Measurements from ENCODE around the gene ZNF786.
"Not testable (repeated sequence)": the region's sequence is repeated elsewhere in the genome, so short reads cannot be mapped to it uniquely, and the experiment has no call there.

Gene ZNF786

GRCh38 chr7:149070372-149071125, 20.0 kb downstream of the ZNF786 start:
- H3K4me1 ChIP-seq (ENCODE audit: insufficient read depth, low read length), result 0 out of 2 replicates have a peak, but pooled peaks cover 5% of the 10 kb centered on the region
- H3K9me3 ChIP-seq (ENCODE audit: control insufficient read depth, insufficient read depth, low read length), result no peaks in the 10 kb centered on the region
- no peak overlapping the region; the same call in 1 of the 2 replicates for H3K9ac ChIP-seq (ENCODE audit: low read depth, low read length)
- H3K36me3 ChIP-seq (ENCODE audit: insufficient read depth, low read length), result peaks cover 15% of the 10 kb centered on the region; the same call in 1 of the 2 replicates

GRCh38 chr7:149067869-149068268, 22.6 kb downstream of the ZNF786 start:
- Histone ChIP-seq H3K4me1 (ENCODE audit: insufficient read depth, low read length) (0 out of 2 replicates have a peak, but pooled peaks cover 5% of the 10 kb centered on the region), H3K36me3 (ENCODE audit: insufficient read depth, low read length) (peaks cover 15% of the 10 kb centered on the region; the same call in 1 of the 2 replicates), H3K9ac (ENCODE audit: low read depth, low read length) (no peak overlapping the region), H3K9me3 (ENCODE audit: control insufficient read depth, insufficient read depth, low read length) (no peaks in the 10 kb centered on the region)

GRCh38 chr7:149063476-149063875, 27.0 kb downstream of the ZNF786 start:
- Histone ChIP-seq H3K9ac (ENCODE audit: low read depth, low read length) (no peak overlapping the region), H3K4me1 (ENCODE audit: insufficient read depth, low read length) (no peaks in the 10 kb centered on the region), H3K36me3 (ENCODE audit: insufficient read depth, low read length) (no peaks in the 10 kb centered on the region), H3K9me3 (ENCODE audit: control insufficient read depth, insufficient read depth, low read length) (no peaks in the 10 kb centered on the region)

- H3K9me3 ChIP-seq (ENCODE audit: control insufficient read depth, insufficient read depth, low read length); H3K9ac ChIP-seq (ENCODE audit: low read depth, low read length); H3K4me1 ChIP-seq (ENCODE audit: insufficient read depth, low read length); H3K36me3 ChIP-seq (ENCODE audit: insufficient read depth, low read length): not testable (repeated sequence)
Measured at GRCh38 chr7:149062217-149062899, 28.2 kb downstream of the ZNF786 start.

- H3K9ac ChIP-seq (ENCODE audit: low read depth, low read length), result no peak overlapping the region
- H3K36me3 ChIP-seq (ENCODE audit: insufficient read depth, low read length), result no peaks in the 10 kb centered on the region
- no peaks in the 10 kb centered on the region for H3K4me1 ChIP-seq (ENCODE audit: insufficient read depth, low read length)
- H3K9me3 ChIP-seq (ENCODE audit: control insufficient read depth, insufficient read depth, low read length), result no peaks in the 10 kb centered on the region
Measured at GRCh38 chr7:149060156-149060555, 30.4 kb downstream of the ZNF786 start.

GRCh38 chr7:149053885-149054284, 36.6 kb downstream of the ZNF786 start:
- Histone ChIP-seq H3K9ac (ENCODE audit: low read depth, low read length) (no peak overlapping the region), H3K36me3 (ENCODE audit: insufficient read depth, low read length) (no peaks in the 10 kb centered on the region), H3K9me3 (ENCODE audit: control insufficient read depth, insufficient read depth, low read length) (peaks cover 2% of the 10 kb centered on the region; the same call in 1 of the 2 replicates), H3K4me1 (ENCODE audit: insufficient read depth, low read length) (no peaks in the 10 kb centered on the region)

GRCh38 chr7:149053384-149053783, 37.1 kb downstream of the ZNF786 start:
- Histone ChIP-seq H3K4me1 (ENCODE audit: insufficient read depth, low read length) (no peaks in the 10 kb centered on the region), H3K36me3 (ENCODE audit: insufficient read depth, low read length) (no peaks in the 10 kb centered on the region), H3K9ac (ENCODE audit: low read depth, low read length) (no peak overlapping the region), H3K9me3 (ENCODE audit: control insufficient read depth, insufficient read depth, low read length) (peaks cover 2% of the 10 kb centered on the region; the same call in 1 of the 2 replicates)

- Histone ChIP-seq H3K9me3 (ENCODE audit: control insufficient read depth, insufficient read depth, low read length) (peaks cover 2% of the 10 kb centered on the region; the same call in 1 of the 2 replicates), H3K36me3 (ENCODE audit: insufficient read depth, low read length) (no peaks in the 10 kb centered on the region), H3K9ac (ENCODE audit: low read depth, low read length) (no peak overlapping the region), H3K4me1 (ENCODE audit: insufficient read depth, low read length) (no peaks in the 10 kb centered on the region)
Measured at GRCh38 chr7:149050941-149051340, 39.6 kb downstream of the ZNF786 start.

- Histone ChIP-seq H3K4me1 (ENCODE audit: insufficient read depth, low read length) (no peaks in the 10 kb centered on the region), H3K9ac (ENCODE audit: low read depth, low read length) (no peak overlapping the region), H3K36me3 (ENCODE audit: insufficient read depth, low read length) (no peaks in the 10 kb centered on the region), H3K9me3 (ENCODE audit: control insufficient read depth, insufficient read depth, low read length) (peaks cover 2% of the 10 kb centered on the region; the same call in 1 of the 2 replicates)
Measured at GRCh38 chr7:149048805-149049204, 41.7 kb downstream of the ZNF786 start.

GRCh38 chr7:149046416-149046815, 44.1 kb downstream of the ZNF786 start:
- H3K9me3 ChIP-seq (ENCODE audit: control insufficient read depth, insufficient read depth, low read length), result peaks cover 2% of the 10 kb centered on the region; the same call in 1 of the 2 replicates
- H3K4me1 ChIP-seq (ENCODE audit: insufficient read depth, low read length), result no peaks in the 10 kb centered on the region
- H3K9ac ChIP-seq (ENCODE audit: low read depth, low read length), result no peak overlapping the region
- no peaks in the 10 kb centered on the region for H3K36me3 ChIP-seq (ENCODE audit: insufficient read depth, low read length)

- peaks cover under 1% of the 10 kb centered on the region; the same call in 1 of the 2 replicates for H3K9me3 ChIP-seq (ENCODE audit: control insufficient read depth, insufficient read depth, low read length)
- H3K9ac ChIP-seq (ENCODE audit: low read depth, low read length), result no peak overlapping the region
- no peaks in the 10 kb centered on the region for H3K4me1 ChIP-seq (ENCODE audit: insufficient read depth, low read length)
- no peaks in the 10 kb centered on the region for H3K36me3 ChIP-seq (ENCODE audit: insufficient read depth, low read length)
Measured at GRCh38 chr7:149043936-149044335, 46.6 kb downstream of the ZNF786 start.

- 0 out of 2 replicates have a peak, but pooled peaks cover 5% of the 10 kb centered on the region for H3K9me3 ChIP-seq (ENCODE audit: control insufficient read depth, insufficient read depth, low read length)
- no peaks in the 10 kb centered on the region for H3K4me1 ChIP-seq (ENCODE audit: insufficient read depth, low read length)
- H3K36me3 ChIP-seq (ENCODE audit: insufficient read depth, low read length), result no peaks in the 10 kb centered on the region
- no peak overlapping the region for H3K9ac ChIP-seq (ENCODE audit: low read depth, low read length)
Measured at GRCh38 chr7:149041350-149041749, 49.2 kb downstream of the ZNF786 start.

GRCh38 chr7:149038641-149039040, 51.9 kb downstream of the ZNF786 start:
- H3K4me1 ChIP-seq (ENCODE audit: insufficient read depth, low read length); H3K36me3 ChIP-seq (ENCODE audit: insufficient read depth, low read length); H3K9me3 ChIP-seq (ENCODE audit: control insufficient read depth, insufficient read depth, low read length); H3K9ac ChIP-seq (ENCODE audit: low read depth, low read length): not testable (repeated sequence)

GRCh38 chr7:149036676-149037075, 53.8 kb downstream of the ZNF786 start:
- no peaks in the 10 kb centered on the region for H3K4me1 ChIP-seq (ENCODE audit: insufficient read depth, low read length)
- no peaks in the 10 kb centered on the region for H3K36me3 ChIP-seq (ENCODE audit: insufficient read depth, low read length)
- H3K9ac ChIP-seq (ENCODE audit: low read depth, low read length), result no peak overlapping the region
- H3K9me3 ChIP-seq (ENCODE audit: control insufficient read depth, insufficient read depth, low read length), result 0 out of 2 replicates have a peak, but pooled peaks cover 5% of the 10 kb centered on the region

All from ES-I3 (cell line).